Activated T-cell treated with anti-CD3 and anti-CD28 coated beads for 4 hours (primary cell): ENCODE data around the gene NEK1.
"Not testable (repeated sequence)": the region's sequence is repeated elsewhere in the genome, so short reads cannot be mapped to it uniquely, and the experiment has no call there.

ENCODE experiments used
- DNase-seq: peaks from one replicate; pipeline ENCODE4 v3.0.0-alpha.2; 2020

Gene NEK1

DNA sequence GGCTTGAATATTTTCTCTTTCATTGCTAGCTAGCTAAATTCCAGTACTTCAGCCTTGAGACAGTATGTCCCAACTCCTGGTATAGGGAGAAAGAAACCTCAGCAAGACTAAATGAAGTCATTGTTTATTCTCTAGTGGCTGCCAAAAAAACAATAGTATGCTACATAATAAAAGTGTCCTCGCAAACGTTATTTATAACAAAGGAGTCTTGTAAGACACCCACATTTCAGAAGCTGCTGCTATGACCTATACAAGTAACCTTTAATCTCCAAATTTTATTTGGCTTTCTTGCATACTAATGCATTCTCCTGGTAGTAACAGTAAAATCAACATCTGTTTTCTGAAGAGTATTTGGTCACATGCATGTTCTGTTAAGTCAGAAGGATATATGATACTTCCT, 28.8 kb downstream of the NEK1 start:
- no peak for DNase-seq

DNA sequence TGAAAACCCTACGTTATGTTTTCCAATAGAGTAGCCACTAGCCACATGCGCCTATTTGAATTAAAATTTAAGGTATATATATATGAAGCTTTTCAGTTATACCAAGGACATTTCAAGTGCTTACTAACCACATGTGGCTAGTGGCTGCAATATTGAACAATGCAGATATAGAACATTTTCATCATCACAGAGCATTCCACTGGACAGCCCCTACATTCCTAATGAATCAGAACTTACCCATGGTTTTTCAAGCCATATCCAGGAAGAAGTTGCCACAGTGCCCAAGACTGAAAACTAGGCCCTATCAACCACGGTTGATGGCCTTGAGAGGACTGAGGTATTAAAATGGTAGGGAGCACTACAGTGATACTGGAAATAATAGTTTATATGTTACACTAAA, 29.7 kb downstream of the NEK1 start:
- DNase-seq, result no peak

DNA sequence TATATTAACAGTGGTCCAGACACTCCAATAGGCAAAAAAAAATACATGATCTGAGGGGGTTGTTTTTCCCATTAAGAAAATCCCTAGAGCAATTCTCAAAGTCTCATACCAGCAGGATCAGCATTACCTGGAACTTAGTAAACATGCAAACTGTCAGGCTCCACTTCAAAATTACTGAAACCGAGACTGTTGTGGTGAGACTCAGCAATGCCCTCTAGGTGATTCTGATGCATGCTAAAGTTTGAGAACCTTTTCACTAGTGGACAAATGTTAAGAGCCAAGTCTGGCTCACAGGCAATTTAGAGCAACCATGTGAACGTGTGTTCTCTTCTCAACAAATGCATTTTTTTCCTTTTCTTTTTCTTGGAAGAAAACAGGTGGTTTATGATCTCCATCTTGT, 30.2 kb downstream of the NEK1 start:
- DNase-seq, result no peak

DNA sequence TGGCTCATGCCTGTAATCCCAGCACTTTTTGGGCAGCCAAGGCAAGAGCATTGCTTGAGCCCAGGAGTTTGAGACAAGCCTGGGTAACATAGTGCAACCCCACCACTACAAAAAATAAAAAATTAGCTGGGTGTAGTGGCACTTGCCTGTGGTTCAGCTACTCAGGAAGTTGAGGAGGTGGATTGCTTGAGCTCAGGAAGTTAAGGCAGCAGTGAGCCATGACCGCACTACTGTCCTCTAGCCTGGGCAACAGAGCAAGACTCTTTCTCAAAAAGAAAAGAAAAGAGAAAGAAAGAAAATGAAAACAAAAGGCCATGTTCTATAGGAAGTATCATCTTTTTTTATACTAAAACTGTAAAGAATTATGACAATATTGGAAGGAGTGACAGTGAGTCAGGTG, 38.5 kb downstream of the NEK1 start:
- DNase-seq, result no peak

DNA sequence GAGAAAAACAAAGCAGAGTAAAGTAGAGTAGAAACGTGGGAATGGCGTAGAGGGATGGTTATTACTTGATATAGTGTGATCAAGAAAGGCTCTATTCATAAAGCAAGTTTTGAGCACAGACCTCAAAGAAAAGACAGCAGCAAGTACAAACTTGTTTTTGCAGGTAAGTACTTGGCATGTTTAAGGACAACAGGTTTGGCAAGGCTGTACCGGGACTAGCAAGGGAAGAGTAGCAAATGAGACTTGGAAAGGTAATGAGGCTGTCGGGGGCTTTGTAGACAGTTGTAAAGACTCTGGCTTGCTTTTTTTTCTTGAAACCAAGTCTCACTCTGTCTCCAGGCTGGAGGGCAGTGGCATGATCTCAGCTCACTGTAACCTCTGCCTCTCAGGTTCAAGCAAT, 40.9 kb downstream of the NEK1 start:
- no peak for DNase-seq

DNA sequence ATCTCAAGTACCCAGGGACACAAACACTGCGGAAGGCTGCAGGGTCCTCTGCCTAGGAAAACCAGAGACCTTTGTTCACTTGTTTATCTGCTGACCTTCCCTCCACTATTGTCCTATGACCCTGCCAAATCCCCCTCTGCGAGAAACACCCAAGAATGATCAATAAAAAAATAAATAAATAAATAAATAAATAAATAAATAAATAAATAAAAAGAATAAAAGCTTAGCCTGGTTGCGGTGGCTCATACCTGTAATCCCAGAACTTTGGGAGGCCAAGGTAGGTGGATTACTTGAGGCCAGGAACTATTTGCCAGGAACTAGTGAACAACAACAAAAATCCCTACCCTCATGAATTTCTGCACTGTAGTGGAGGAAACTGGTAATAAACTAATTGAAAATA, 41.4 kb downstream of the NEK1 start:
- DNase-seq, result not testable (repeated sequence)

DNA sequence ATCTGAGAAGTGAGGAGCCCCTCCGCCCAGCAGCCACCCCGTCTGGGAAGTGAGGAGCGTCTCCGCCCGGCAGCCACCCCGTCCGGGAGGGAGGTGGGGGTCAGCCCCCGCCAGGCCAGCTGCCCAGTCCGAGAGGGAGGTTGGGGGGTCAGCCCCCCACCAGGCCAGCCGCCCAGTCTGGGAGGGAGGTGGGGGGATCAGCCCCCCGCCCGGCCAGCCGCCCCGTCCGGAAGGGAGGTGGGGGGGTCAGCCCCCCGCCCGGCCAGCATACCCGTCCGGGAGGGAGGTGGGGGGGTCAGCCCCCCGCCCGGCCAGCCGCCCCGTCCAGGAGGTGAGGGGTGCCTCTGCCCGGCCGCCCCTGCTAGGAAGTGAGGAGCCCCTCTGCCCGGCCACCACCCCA, 42.1 kb downstream of the NEK1 start:
- DNase-seq, result not testable (repeated sequence)

DNA sequence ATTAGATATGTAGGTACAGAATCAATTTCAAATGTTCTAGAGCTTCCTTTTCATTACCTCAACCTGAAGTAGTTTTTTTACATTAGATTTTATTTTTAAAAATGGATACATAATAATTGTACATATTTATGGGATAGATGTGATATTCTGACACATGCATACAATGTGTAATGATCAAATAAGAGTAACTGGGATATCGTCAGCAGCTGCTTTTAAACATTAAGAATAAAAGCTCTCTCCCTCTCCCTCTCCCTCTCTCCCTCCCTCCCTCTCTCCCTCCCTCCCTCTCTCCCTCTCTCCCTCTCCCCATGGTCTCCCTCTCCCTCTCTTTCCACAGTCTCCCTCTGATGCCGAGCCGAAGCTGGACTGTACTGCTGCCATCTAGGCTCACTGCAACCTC, 43.2 kb downstream of the NEK1 start:
- DNase-seq, result not testable (repeated sequence)

DNA sequence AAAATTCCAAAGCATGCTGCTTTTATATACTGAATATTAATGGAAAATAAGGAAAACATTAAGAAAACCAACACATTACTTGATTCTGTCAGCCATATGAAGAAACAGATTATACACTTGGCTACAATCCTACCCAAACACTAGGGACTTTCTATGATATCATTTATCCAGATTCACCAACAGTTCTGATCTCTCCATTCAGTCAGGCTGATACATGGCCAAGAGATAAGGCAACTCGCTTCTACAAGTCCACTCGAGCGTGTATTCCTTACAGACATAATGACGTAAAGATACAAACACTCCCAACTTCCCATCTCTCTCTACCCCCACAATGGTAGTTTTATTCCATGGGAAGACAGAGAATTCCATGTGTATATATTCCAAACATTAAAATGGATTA, 44.5 kb downstream of the NEK1 start:
- no peak for DNase-seq

DNA sequence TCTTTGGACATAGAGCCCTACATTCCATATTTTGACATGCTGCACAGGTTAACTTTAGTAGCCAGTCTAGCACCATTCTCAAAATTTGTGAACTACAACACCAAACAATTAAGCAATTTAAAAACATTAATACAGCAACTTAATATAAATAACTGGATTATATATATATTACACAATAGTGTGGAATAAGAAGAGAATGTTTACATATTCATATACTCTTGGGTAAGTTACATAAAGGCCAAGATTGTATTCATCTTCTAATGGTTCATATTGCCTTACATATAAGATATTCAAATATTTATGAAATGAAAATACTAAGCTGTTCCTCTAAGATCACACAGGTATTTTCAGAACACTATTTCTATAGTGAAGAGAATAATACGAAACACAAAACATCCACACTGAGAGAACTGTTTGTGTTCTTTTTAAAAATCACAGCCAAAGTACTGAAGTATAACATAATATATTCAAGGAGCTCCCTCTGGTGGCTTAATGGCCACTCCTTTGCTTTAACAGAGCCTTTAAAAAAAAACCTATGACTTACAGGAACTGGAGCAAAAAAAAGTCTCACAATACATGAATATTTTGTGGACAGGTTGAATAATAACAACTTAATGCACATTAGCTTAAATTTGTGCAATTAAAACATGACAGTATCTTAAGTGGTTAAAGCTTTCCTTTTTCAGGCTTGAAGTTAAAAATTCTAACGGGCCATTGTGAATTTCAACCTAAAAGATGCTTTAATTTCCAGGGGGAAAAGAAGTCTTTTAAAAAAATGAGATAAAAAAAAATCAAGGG, 46.2 kb downstream of the NEK1 start:
- peak; percentile 19 for DNase-seq

DNA sequence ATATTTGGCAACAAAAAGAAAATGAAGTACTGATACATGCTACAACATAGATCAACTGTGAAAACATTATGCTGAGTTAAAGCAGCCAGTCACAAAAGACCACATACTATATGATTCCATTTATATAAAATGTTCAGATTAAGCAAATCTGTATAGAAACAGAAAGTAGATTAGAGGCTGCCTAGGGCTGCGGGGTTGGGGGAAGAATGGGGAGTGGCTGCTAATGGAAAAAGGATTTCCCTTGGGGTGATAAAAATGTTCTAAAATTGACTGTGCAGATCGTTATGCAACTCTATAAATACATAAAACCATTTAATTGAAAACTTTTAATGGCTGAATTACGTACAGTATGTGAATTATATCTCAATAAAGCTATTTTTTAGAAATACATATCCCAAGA, 46.8 kb downstream of the NEK1 start:
- DNase-seq, result no peak

DNA sequence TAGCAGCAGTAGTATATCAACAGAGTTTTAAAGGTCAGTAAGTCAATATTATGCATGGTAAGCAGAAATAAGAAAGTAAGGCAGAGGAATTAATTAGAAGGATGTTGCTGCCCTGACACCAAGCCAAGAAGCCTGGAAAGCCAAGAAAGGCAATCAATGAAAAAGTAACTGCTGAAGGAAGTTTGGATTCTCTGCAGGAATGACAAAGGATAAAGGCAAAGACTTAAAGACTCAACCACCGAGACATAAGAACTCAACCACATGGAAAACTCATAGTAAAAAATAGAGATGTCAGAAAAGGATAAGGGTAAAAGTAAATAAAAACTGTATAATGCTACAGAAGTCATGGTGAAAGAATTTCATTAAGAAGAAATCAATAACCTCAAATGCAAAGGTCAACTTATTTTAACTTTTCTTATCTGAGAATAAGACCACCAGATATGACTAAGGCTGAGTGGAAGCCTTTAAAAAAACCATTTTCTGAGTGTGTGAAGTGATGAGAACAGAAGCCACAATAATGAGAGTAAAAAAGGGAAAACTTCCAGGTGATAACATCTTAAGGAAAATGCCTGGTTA, 55.2 kb downstream of the NEK1 start:
- DNase-seq, result no peak

DNA sequence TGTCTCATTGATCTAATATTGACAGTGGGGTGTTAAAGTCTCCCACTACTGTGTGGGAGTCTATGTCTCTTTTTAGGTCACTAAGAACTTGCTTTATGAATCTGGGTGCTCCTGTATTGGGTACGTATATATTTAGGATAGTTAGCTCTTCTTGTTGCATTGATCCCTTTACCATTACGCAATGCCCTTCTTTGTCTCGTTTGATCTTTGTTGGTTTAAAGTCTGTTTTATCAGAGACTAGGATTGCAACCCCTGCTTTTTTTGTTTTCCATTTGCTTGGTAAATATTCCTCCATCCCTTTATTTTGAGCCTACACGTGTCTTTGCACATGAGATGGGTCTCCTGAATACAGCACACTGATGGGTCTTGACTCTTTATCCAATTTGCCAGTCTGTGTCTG, 65.8 kb downstream of the NEK1 start:
- DNase-seq, result not testable (repeated sequence)

DNA sequence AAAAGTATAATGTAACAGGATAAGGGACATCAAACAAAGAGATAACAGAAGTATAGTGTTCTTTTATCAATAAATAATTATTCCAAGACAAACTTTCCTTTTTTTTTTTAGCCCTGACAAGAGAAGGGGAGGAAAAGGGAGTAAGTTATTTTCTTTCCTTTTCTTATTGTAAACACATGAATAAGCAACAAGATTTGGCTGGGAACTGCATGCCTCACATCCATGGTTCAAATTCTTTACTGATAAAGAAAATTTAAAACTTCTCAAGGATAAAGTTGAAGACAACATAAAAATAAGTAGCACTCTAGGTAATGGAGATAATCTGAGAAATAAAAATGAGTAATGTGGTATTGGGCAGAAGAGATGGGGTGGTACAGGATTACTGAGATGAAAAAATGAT, 71.6 kb downstream of the NEK1 start:
- no peak for DNase-seq

DNA sequence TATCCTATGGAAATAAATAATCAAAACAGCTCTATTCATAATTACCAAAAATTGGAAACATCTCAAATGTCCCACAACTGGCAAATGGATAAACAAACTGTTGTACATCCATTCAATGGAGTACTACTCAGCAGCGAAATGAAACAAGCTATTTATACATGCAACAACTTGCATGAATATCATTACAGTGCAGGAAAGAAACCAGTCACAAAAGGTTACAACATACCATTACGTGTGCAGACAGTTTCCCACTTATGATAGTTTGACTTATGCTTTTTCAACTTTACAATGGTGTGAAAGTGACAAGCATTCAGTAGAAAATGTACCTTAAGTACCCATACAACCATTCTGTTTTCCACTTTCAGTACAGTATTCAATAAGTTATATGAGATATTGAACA, 82.3 kb downstream of the NEK1 start:
- no peak for DNase-seq

DNA sequence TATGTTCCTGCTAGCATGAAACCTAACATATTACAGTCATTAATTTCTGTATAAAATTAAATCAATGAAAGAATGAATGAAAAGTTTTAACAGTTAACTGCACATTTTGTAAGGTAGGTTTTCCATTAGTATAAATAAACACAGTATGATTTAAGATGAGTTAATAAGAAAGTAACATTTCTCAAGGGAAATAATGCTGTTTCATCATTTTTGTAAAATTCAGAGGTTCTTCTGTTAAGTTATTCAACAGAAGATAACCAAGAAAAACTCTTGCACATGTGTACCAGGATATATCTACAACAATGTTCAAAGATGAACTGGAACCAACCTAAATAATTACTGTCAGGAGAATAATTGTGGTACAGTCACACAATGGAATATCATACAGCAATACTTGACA, 88.6 kb downstream of the NEK1 start:
- no peak for DNase-seq

DNA sequence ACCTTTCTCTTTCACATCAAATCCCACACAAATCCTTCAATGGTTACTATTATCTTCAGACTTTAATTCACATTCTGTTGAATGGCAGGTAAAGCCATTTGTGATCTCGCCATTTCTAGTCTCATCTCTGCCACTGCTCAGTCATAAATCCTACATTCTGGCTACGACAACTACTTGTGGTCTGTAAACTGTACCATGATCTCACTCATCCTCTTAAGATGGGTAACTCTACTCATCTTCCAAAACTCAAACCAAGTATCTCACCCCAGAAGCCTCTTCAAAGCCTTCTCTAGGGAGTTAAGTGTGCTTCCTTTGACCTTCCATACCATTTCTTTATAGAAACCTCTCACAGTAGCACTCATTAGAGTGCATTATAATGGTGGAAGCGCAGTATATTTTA, 101.8 kb downstream of the NEK1 start:
- no peak for DNase-seq

DNA sequence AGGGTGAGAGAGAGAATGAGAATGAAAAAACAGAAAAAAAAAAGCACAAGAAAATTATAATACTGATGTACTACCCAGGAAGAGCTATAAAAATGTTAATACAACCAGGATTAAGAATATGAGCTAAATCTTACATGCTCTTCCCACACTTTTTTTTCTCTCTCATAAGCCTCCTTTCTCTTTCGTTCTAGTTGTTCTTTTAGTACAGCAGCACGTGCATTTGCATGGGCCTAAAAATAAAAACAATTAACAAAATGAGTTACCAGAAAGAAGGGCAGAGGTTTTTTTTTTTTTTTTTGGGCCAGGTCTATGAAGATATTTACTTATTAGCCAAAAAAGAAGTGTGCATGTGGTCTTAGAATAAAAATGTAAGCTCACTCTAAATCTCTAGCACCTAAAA, 105.5 kb downstream of the NEK1 start:
- no peak for DNase-seq

DNA sequence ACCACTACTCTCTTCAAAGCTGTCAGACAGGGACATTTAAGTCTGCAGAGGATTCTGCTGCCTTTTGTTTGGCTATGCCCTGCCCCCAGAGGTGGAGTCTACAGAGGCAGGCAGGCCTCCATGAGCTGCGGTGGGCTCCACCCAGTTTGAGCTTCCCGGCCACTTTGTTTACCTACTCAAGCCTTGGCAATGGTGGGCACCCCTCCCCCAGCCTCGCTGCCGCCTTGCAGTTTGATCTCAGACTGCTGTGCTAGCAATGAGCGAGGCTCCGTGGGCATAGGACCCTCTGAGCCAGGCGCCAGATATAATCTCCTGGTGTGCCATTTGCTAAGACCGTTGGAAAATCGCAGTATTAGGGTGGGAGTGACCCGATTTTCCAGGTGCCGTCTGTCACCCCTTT, 112.5 kb downstream of the NEK1 start:
- not testable (repeated sequence) for DNase-seq

DNA sequence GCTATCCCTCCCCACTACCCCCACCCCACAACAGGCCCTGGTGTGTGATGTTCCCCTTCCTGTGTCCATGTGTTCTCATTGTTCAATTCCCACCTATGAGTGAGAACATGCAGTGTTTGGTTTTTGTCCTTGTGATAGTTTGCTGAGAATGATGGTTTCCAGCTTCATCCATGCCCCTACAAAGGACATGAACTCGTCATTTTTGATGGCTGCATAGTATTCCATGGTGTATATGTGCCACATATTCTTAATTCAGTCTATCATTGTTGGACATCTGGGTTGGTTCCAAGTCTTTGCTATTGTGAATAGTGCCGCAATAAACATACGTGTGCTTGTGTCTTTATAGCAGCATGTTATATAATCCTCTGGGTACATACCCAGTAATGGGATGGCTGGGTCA, 118.1 kb downstream of the NEK1 start:
- DNase-seq, result not testable (repeated sequence)

DNA sequence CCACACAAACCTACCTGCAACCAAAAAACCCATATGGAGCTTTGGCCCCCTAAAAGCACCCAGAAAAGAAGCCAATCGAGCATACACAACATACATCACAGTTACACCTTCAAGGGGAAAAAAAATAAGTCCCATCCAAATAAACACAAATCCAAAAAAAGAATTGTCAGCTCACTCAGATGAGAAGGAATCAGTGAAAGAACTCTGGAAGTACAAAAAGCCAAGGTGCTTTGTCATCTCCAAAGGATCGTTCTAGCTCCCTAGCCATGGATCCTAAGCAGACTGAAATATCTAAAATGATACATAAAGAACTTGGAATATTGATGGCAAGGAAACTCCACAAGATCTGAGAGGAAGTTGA, 119.2 kb downstream of the NEK1 start:
- DNase-seq, result no peak

DNA sequence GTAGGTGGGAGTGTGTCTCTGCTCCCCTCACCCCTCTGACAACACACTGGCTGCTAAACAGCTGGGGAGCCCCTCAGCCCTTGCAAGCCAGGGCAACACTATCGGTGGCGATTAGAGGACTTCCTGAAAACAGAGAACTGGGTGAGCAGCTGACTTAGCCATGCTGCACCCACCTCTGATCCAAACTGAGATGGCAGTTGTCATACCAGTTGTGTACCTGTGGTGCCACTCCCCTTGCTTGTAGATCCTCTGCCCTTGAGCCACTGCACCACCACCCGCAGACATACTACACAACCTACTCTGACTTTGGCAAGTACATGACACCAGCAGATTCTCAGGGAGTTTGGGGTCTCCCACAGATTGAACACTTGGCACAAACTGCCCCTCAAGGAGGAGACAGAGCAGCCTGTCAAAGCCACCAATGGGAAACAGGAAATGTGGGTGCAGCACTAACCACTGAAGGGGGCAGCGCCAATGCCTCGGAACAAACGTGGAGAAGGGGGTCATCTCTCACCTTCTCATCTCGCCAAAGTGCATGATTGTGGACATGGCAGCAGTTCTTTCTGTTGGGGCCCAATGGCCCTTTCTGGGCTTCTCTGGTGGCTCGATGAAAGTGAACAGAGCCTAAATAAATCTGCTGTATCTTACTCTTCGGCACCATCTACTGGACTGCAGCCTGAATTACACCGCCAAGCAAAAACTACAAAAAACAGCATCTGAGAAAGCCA, 119.8 kb downstream of the NEK1 start:
- DNase-seq, result no peak

DNA sequence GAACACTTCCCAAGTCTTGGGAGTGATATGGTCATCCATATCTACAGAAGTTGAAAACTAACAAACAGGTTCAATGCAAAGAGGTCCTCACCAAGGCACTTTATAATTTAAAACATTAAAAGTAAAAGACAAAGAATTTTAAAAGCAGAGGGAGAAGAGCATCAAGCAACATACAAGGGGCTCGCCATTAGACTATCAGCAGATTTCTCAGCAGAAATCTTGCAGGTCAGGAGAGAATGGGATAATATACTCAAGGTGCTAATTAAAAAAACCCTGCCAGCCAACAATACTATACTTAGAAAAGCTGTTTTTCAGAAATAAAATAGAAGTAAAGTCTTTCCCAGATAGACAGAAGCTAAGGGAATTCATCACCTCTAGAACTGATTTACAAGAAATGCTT, 121.2 kb downstream of the NEK1 start:
- DNase-seq, result no peak

DNA sequence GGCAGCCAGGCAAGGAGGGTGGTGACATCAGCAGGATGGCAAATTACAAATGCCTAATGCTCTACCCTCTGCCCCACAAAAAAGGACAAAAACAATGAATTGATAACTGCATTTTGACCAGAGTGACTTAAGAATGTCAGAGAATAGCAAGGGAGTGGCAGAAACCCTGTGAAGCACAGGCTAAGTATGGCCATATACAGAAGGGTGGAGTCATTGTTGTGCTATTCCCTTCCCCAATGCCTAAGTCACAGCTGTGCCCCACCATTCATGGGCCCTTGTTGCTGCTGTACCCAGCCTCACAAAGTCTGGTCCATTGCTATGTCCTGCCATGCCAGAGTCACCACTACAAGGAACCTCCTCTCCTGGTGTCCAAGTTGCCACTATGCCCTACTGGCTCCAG, 123.1 kb downstream of the NEK1 start:
- no peak for DNase-seq
